ENCODE results near the gene S1PR4. TPM values are rescaled to one million over a fixed set of nuclear protein-coding genes. Genes with fewer than 3 reads are reported as not detected.

The S1PR4 gene
- total RNA-seq (100 to 1,000 TPM in 3 of 5 experiments, 10 to 100 TPM in 2; 61.0 to 238 (median 181) TPM), polyA plus RNA-seq (100 to 1,000 TPM; 332 to 589 TPM), total RNA-seq (49.9 reads per million, percentile 71 among the genes with 10 or more reads in this experiment)

GRCh38 chr19:3178377-3178972, at the start of gene S1PR4:
S1PR4 (plus strand) TSS chr19:3178769; CDS start chr19:3178793, 24 bp downstream.
- Histone ChIP-seq H3K4me3 (ENCODE audit: low read length) (peak within 1 kb of the TSS; percentile 96), H3K27me3 (ENCODE audit: control insufficient read depth in 2 of 2, insufficient read depth in 2 of 2, low read length in 2 of 2) (no peaks in the 10 kb centered on the region), H3K36me3 (ENCODE audit: control insufficient read depth in 2 of 3, insufficient read depth in 3 of 3, low read length in 3 of 3) (peaks cover 0 to 38% (median 12%) of the 10 kb centered on the region in 3 experiments), H3K27ac (ENCODE audit: low read depth, low read length) (peak within 1 kb of the TSS; percentile 88), H3K4me1 (ENCODE audit: control insufficient read depth in 2 of 2, insufficient read depth in 2 of 2, low read length in 2 of 2) (peaks cover 32 to 36% of the 10 kb centered on the region in 2 donors), H3K9me3 (ENCODE audit: control insufficient read depth in 2 of 3, low read length in 3 of 3) (no peaks in the 10 kb centered on the region)
- peaks cover 5 to 32% (median 25%) of the 10 kb centered on the region in 7 donors for H3K4me1 Mint-ChIP-seq
- POLR2A ChIA-PET: interaction anchor here (1.0 to 2.0 kb wide), 4 partner anchors 9 to 228 kb away, joined by 3 to 10 read pairs (median 4); no protein-coding TSS in a partner anchor
- DNase-seq (peak in 8 of 9 donors; percentile 57 to 74 (median 72)), ATAC-seq (peak; percentile 84)
- CTCF ChIA-PET: no interaction called here
- peak within 1 kb of the TSS; percentile 95 to 100 (median 98) for H3K4me3 Mint-ChIP-seq
- H3K27ac Mint-ChIP-seq: peak within 1 kb of the TSS; percentile 88 to 100 (median 91)
- intact Hi-C loops (cut with micrococcal nuclease): loop anchor here (1.0 to 5.0 kb wide), 6 partner anchors 15 to 701 kb away; partner anchors contain the start of genes GADD45B (in 1 of the 2) and GNA15 (in 1 of the 2)
- H3K9me3 Mint-ChIP-seq: peaks cover 0 to 3% (median 0%) of the 10 kb centered on the region in 11 donors
- H3K36me3 Mint-ChIP-seq: peaks cover 0 to 43% (median 10%) of the 10 kb centered on the region in 5 donors
- no peaks in the 10 kb centered on the region for H3K27me3 Mint-ChIP-seq

DNA sequence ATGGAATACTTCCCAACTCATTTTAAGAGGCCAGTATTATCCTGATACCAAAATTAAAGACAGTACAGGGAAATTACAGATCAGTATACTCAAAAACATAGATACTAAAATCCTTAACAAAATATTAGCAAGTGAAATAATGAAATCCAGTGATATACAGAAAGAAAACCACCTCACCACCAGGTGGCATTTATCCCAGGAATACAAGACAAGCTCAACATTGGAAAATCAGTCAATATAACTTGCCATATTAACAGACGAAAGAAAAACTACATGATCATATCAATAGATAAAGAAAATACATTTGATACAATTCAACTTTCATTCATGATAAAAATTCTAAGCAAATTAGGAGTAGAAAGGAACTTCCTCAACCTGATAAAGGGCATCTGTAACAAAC, 49.5 kb upstream of the S1PR4 start:
- POLR2A ChIA-PET: interaction anchor here (1.2 kb wide), 1 partner anchor 50 kb away, joined by 4 read pairs; no protein-coding TSS in a partner anchor
- no peak overlapping the region for H3K27ac ChIP-seq (ENCODE audit: low read depth, low read length)
- intact Hi-C loops (cut with micrococcal nuclease): loop anchor here (1.0 kb wide), 2 partner anchors 34 to 49 kb away; partner anchors contain the start of gene S1PR4 (in 1 of the 2)

GRCh38 chr19:3131168-3131567, 47.4 kb upstream of the S1PR4 start:
- H3K4me1 ChIP-seq (ENCODE audit: control insufficient read depth in 2 of 2, insufficient read depth in 2 of 2, low read length in 2 of 2): peaks cover 3 to 11% of the 10 kb centered on the region in 2 donors
- Mint-ChIP-seq H3K36me3 (no peaks in the 10 kb centered on the region), H3K27ac (peak overlapping the region in 5 of 9 donors; percentile 10 to 77 (median 56)), H3K4me1 (peaks cover 7 to 44% (median 18%) of the 10 kb centered on the region in 7 donors), H3K9me3 (no peaks in the 10 kb centered on the region), H3K27me3 (peaks cover 0 to 17% (median 0%) of the 10 kb centered on the region in 5 donors), H3K4me3 (peak overlapping the region in 8 of 10 donors; percentile 6 to 58 (median 28))
- no peaks in the 10 kb centered on the region for H3K36me3 ChIP-seq (ENCODE audit: control insufficient read depth in 2 of 3, insufficient read depth in 3 of 3, low read length in 3 of 3)
- ChIA-PET POLR2A (no interaction called here), CTCF (no interaction called here)
- H3K9me3 ChIP-seq (ENCODE audit: control insufficient read depth in 2 of 3, low read length in 3 of 3): no peaks in the 10 kb centered on the region
- no peak for ATAC-seq
- peaks cover 0 to 2% of the 10 kb centered on the region in 2 donors for H3K27me3 ChIP-seq (ENCODE audit: control insufficient read depth in 2 of 2, insufficient read depth in 2 of 2, low read length in 2 of 2)
- intact Hi-C loops (cut with micrococcal nuclease): no loop called here
- peak in 3 of 9 donors; percentile 8 to 26 (median 21) for DNase-seq
- no peak overlapping the region for H3K27ac ChIP-seq (ENCODE audit: low read depth, low read length)
- no peak overlapping the region for H3K4me3 ChIP-seq (ENCODE audit: low read length)

More for the DNA sequence above, 49.5 kb upstream of the S1PR4 start:
- H3K4me1 Mint-ChIP-seq: peaks cover 7 to 41% (median 18%) of the 10 kb centered on the region in 7 donors
- Histone ChIP-seq H3K27me3 (ENCODE audit: control insufficient read depth in 2 of 2, insufficient read depth in 2 of 2, low read length in 2 of 2) (no peaks in the 10 kb centered on the region), H3K36me3 (ENCODE audit: control insufficient read depth in 2 of 3, insufficient read depth in 3 of 3, low read length in 3 of 3) (no peaks in the 10 kb centered on the region), H3K4me3 (ENCODE audit: low read length) (no peak overlapping the region), H3K9me3 (ENCODE audit: control insufficient read depth in 2 of 3, low read length in 3 of 3) (no peaks in the 10 kb centered on the region), H3K4me1 (ENCODE audit: control insufficient read depth in 2 of 2, insufficient read depth in 2 of 2, low read length in 2 of 2) (peaks cover 0 to 11% of the 10 kb centered on the region in 2 donors)
- ATAC-seq (no peak), DNase-seq (peak in 2 of 9 donors; percentile 32 to 36)
- CTCF ChIA-PET: interaction anchor here (0.6 to 3.1 kb wide), 13 partner anchors 8 to 178 kb away, joined by 3 to 34 read pairs (median 5); no protein-coding TSS in a partner anchor
- H3K27ac Mint-ChIP-seq: no peak overlapping the region
- peaks cover 0 to 1% (median 0%) of the 10 kb centered on the region in 11 donors for H3K9me3 Mint-ChIP-seq
- no peak overlapping the region for H3K4me3 Mint-ChIP-seq
- no peaks in the 10 kb centered on the region for H3K36me3 Mint-ChIP-seq
- H3K27me3 Mint-ChIP-seq: peaks cover 0 to 12% (median 4%) of the 10 kb centered on the region in 5 donors

DNA sequence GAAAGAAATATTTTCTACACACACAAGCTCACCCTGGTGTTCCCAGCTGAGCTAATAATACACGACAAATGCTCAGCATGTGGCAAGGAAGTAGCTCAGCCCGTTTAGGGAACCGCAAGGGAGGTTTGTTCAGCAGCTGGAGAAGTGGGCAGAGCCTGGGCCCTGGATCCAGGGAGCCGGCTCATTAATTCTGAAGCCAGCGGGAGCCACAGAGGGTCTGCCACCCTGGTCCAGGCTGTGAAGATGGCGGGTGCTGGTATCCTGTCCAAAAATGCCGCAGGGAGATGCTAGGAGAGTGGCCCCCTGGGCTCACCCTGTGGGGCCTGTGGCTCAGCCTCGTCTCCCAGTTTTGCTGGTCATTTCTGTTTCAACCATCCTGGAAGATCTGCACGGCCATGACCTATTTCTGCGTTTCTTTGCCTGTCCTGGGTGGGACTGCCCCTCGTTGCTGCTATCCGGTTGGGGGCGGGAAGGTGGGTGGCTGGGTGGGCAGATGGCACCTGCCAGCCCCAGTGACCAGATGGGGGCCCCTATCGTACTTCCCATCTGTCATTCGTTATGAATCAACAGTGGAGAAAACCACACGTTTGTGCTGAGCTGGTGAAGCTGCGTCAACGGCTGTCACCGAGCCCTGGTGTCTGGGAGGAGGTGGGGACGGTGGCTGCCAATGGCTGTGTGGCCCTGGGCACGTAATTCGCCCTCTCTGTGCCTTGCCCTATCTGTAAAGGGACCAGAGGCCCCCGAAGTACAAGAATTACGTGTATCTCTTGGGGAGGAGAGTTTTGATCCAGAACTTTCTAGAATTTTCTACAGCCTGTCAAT, 45.4 kb upstream of the S1PR4 start:
- CTCF ChIA-PET: interaction anchor here (0.7 to 1.2 kb wide), 2 partner anchors 177 to 183 kb away, joined by 3 to 5 read pairs; no protein-coding TSS in a partner anchor
- peak; percentile 93 for ATAC-seq
- peak overlapping the region; percentile 13 for H3K4me3 ChIP-seq (ENCODE audit: low read length)
- Mint-ChIP-seq H3K36me3 (peaks cover 0 to 12% (median 0%) of the 10 kb centered on the region in 5 donors), H3K27ac (peak overlapping the region in 6 of 9 donors; percentile 58 to 97 (median 68)), H3K27me3 (peaks cover 0 to 23% (median 0%) of the 10 kb centered on the region in 5 donors), H3K9me3 (no peaks in the 10 kb centered on the region), H3K4me1 (peaks cover 7 to 53% (median 22%) of the 10 kb centered on the region in 7 donors), H3K4me3 (peak overlapping the region; percentile 47 to 87 (median 70))
- intact Hi-C loops (cut with micrococcal nuclease): loop anchor here in 1 of 2 donors (1.0 kb wide), 1 partner anchor 22 kb away; no protein-coding TSS in a partner anchor
- DNase-seq: peak; percentile 41 to 81 (median 51)
- POLR2A ChIA-PET: interaction anchor here (1.2 kb wide), 1 partner anchor 44 kb away, joined by 3 read pairs; no protein-coding TSS in a partner anchor
- H3K4me1 ChIP-seq (ENCODE audit: control insufficient read depth in 2 of 2, insufficient read depth in 2 of 2, low read length in 2 of 2): peaks cover 8 to 11% of the 10 kb centered on the region in 2 donors
- H3K27me3 ChIP-seq (ENCODE audit: control insufficient read depth in 2 of 2, insufficient read depth in 2 of 2, low read length in 2 of 2): peaks cover 0 to 6% of the 10 kb centered on the region in 2 donors
- peak overlapping the region; percentile 45 for H3K27ac ChIP-seq (ENCODE audit: low read depth, low read length)
- no peaks in the 10 kb centered on the region for H3K9me3 ChIP-seq (ENCODE audit: control insufficient read depth in 2 of 3, low read length in 3 of 3)
- no peaks in the 10 kb centered on the region for H3K36me3 ChIP-seq (ENCODE audit: control insufficient read depth in 2 of 3, insufficient read depth in 3 of 3, low read length in 3 of 3)

GRCh38 chr19:3133793-3134116, 44.8 kb upstream of the S1PR4 start:
- CTCF ChIA-PET: interaction anchor here (1.2 kb wide), 1 partner anchor 183 kb away, joined by 3 read pairs; no protein-coding TSS in a partner anchor
- Mint-ChIP-seq H3K27ac (peak overlapping the region in 6 of 9 donors; percentile 58 to 97 (median 68)), H3K4me3 (peak overlapping the region in 8 of 10 donors; percentile 47 to 87 (median 70)), H3K4me1 (peaks cover 7 to 53% (median 22%) of the 10 kb centered on the region in 7 donors), H3K27me3 (peaks cover 0 to 23% (median 0%) of the 10 kb centered on the region in 5 donors), H3K9me3 (no peaks in the 10 kb centered on the region), H3K36me3 (peaks cover 0 to 13% (median 0%) of the 10 kb centered on the region in 5 donors)
- ATAC-seq (no peak), DNase-seq (no peak)
- POLR2A ChIA-PET: interaction anchor here (0.7 to 1.2 kb wide), 2 partner anchors 43 to 164 kb away, joined by 3 to 4 read pairs; no protein-coding TSS in a partner anchor
- peak overlapping the region; percentile 45 for H3K27ac ChIP-seq (ENCODE audit: low read depth, low read length)
- H3K4me1 ChIP-seq (ENCODE audit: control insufficient read depth in 2 of 2, insufficient read depth in 2 of 2, low read length in 2 of 2): peaks cover 8 to 11% of the 10 kb centered on the region in 2 donors
- no peaks in the 10 kb centered on the region for H3K36me3 ChIP-seq (ENCODE audit: control insufficient read depth in 2 of 3, insufficient read depth in 3 of 3, low read length in 3 of 3)
- peaks cover 0 to 6% of the 10 kb centered on the region in 2 donors for H3K27me3 ChIP-seq (ENCODE audit: control insufficient read depth in 2 of 2, insufficient read depth in 2 of 2, low read length in 2 of 2)
- intact Hi-C loops (cut with micrococcal nuclease): loop anchor here in 1 of 2 donors (1.0 kb wide), 1 partner anchor 22 kb away; no protein-coding TSS in a partner anchor
- no peak overlapping the region for H3K4me3 ChIP-seq (ENCODE audit: low read length)
- no peaks in the 10 kb centered on the region for H3K9me3 ChIP-seq (ENCODE audit: control insufficient read depth in 2 of 3, low read length in 3 of 3)

All from naive thymus-derived CD4-positive, alpha-beta T cell (primary cell).